HG02885 (cell line): Measurements from ENCODE around the gene ORMDL3.
"Not testable (repeated sequence)": the region's sequence is repeated elsewhere in the genome, so short reads cannot be mapped to it uniquely, and the experiment has no call there.

Experiments used
- ATAC-seq: cut with Tn5 transposase; IDR thresholded peaks from one replicate; pipeline ENCODE4 v1.9.1; 2021; ENCODE audit warnings: mild to moderate bottlenecking; ENCODE audit not compliant: unreplicated experiment, poor library complexity

ORMDL3 gene

GRCh38 chr17:39926588-39927100 is 757 bp downstream of the ORMDL3 start:
- peak; percentile 20 for ATAC-seq

DNA sequence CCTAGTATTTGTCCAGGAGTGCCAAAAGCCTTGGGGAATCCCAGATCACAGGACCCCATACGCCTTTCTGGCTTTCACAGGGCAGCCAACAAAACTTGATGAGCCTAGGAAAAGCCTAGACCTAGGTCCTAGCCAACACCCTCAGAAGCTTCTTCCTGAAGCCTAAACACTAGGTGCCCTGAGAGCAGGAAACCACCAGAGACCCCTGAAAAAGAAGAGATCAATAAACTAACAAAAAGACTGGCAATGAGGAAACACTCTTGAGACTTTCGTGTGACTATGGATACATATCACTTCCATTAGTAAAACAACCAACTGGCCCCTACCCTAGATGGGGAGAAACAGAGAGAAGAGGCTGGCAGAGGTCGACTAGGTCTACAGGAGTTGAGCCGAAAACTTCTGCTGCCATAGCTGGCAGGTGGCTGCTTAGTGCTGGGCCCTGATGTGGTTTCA is 1.2 kb downstream of the ORMDL3 start:
- no peak for ATAC-seq

DNA sequence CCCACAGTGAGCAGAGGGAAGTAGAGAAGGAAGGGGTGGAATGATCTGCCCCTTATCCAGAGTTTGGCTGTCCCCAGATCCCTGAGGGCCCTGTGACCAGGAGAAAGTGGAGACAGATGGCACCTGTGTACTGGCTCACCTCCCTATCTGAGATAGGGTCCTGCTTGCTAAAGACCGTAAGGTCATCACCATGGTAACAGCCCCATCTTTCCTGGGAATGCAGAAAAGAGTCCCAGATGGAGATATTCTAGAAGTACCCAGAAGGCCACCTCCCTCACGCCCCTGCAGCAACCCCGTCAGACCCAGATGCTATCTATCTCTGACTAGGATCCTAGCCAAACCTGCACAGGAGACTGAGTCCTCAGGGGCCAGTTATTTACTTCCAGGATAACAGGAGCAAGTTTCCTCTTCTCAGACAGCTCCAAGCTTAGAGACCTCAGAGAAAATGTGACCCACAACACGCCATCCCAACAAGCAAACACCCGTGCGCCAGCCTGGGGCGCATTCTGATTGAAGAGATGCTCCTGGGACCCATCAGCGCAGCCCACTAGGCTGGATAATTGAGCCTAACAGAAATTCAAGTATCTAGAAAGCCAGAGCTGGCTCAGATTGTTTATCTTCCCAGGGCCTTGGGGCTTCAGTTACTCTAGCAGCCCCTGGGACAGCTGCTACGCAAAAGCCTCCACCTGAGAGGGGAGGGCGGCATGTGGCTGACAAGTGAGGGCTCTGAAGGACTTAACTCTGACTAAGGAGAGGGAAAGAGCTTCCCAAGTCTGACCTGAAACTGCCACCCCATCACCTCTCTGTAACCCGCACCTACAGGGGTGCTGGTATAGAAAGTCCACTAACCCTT is 1.9 kb downstream of the ORMDL3 start:
- no peak for ATAC-seq

- ATAC-seq = no peak
Measured at GRCh38 chr17:39924691-39925055, 2.7 kb downstream of the ORMDL3 start.

GRCh38 chr17:39923836-39924690 is 3.3 kb downstream of the ORMDL3 start:
- no peak for ATAC-seq

- no peak for ATAC-seq
Measured at GRCh38 chr17:39923230-39923629, 4.2 kb downstream of the ORMDL3 start.

DNA sequence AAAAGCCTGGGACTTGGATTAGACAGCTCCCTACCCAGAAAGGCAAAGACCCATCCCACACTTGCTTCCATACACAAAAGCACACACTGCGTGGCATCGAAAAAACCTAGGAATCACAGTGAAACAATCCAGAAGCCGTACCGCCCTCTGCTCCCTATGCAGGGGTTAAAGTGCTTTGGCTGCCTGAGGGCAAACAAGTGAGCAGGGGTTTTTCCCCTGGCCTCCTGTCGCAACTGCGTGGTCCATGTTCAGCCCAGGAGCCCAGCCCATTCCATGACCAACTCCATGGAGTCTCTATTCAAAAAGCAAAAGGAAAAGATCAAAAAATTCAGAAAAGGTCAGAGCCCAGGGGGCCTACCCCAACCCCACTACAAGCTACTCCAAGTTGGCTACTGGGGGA is 5.4 kb downstream of the ORMDL3 start:
- no peak for ATAC-seq

DNA sequence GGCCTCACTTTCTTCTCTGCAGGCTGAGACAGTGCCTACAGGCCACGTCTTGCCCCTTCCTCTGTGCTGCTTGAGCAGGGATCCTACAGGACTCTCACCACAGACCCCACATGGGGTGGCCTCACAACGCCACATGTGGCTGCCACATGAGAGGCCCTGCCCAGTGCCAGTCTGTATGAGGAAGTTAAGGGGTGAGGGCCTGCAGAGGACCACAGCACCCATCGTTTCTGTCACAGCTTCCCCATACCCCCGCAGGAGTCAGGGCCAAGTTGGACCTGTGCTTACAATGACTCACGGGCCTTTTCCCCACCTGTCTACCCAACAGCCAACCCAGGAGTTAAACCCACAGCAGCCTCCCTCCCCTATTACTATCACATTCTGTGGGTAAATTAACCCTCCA is 6.1 kb downstream of the ORMDL3 start:
- ATAC-seq = no peak

- no peak for ATAC-seq
Measured at GRCh38 chr17:39920218-39921210, 6.9 kb downstream of the ORMDL3 start.

GRCh38 chr17:39919087-39919683 is 8.2 kb downstream of the ORMDL3 start:
- no peak for ATAC-seq

DNA sequence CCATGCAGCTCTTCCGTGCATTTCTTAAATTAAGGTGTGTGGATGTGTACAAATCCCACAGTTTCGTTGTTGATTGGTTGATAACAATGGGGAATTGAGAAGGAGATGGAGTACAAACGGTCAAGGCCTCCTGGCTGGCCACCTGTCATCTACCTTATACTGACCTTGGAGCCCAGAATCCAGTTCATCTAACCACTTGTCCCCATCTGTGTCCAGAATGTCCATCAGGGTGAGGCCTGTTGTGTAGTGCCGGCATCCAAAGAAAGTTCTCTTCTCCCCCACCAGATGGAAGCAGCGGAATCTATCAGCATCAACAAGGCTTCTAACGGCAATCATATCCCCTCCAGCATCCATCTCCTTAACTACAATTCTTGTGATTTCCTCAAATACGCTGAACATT is 10.5 kb downstream of the ORMDL3 start:
- ATAC-seq = no peak

DNA sequence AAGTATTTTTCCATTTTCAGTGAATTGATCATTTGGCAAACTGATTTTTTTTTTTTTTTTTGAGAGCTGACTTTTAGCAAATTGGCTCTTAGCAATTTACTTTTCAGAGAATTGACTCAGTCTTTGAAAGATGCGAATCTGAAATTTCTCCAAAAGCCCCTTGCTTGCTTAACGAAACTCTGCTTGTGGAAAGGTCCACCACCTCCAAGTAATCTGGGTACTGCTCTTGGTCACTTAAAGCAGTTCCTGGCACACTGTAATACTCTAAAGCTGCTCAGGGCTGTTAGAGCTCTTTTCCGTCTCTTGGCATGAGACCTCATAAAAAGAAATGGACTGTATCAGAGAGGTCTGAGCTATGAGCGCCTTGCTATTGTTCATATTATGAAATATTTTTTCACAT is 11.8 kb downstream of the ORMDL3 start:
- ATAC-seq = no peak

DNA sequence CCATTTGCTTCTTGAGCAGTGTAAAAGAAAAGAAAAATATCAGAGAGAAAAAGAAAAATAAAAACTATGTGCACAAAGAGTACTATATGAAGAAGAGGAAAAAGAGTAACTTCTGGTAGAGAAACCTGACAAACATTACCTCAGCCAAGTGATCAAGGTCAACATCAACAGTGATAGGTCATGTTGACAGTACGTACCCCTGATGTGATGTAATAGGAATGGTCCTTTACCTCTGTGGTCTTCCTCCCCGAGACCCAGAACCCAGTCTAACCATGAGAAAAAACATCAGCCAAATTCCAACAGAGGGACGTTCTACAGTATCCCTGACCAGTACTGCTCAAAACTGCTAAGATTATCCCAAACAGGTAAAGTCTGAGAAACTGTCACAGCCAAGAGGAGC is 13.4 kb downstream of the ORMDL3 start:
- ATAC-seq = no peak

DNA sequence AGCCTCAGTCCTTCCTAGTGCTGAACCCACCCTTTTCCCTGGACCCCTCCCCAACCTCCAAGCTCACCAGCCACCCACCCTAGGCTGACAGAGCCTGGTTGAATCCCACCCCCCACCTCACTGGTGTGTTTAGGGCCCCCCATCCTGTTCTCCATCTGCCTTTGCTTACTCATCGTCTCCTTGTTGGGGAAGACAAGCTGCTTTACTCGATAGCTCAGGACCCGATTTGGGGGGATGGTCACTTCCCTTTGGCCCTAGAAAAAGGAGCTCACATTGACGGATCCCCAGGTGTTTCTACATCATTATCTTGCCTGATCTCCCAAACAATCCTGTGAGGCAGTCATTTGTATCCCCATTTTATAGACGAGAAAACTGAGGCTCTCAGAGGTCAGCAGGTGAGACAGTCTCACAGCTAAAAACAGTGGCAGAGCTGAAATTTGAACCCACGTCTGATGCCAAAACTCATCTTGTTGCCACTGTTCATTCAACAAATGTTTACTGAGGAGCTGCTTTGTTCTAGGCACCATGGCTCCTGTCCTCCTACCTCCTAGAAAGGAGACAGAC is 18.5 kb downstream of the ORMDL3 start:
- no peak for ATAC-seq

GRCh38 chr17:39904990-39905288 is 22.5 kb downstream of the ORMDL3 start:
- ATAC-seq = no peak

DNA sequence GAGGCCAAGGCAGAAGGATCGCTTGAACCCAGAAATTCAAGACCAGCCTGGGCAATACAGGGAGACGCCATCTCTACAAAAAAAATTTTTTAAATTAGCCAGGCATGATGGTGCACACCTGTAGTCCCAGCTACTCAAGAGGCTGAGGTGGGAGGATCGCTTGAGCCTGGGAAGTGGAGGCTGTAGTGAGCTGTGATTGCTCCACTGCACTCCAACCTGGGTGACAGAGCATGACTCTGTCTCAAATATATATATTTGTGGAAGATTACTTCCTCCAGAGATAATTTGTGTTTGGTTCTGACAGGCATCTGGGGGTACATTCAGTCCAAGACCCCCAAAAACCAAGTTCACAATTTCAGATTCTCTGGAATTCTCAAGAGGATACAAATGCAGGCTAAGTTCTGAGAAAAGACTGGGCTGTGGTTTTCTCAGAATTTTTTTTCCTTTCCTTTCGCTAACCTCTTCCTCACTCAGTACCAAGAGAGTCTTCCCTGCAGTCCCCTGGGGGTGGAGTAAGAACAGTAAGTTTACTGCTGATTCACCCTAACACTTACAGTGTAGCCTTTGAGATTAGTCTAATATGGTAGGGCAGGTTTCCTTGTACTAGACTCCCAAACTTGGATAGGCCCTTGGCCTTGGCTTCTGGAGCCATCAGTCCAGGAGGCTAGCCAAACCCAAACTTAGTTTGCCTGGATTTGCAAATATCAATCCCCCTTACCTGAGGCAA is 24.1 kb downstream of the ORMDL3 start:
- ATAC-seq = no peak

DNA sequence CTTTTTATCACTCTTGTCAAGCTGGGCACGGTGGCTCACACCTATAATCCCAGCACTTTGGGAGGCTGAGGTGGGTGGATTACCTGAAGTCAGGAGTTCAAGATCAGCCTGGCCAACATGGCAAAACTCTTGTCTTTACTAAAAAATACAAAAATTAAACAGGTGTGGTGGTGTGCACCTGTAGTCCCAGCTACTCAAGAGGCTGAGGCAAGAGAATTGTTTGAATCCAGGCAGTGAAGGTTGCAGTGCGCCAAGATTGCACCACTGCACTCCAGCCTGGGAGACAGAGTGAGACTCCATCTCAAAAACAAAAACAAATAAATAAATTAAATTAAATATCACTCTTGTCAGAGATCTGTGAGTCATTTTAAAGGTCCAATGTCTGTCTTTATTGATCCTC is 25.4 kb downstream of the ORMDL3 start:
- not testable (repeated sequence) for ATAC-seq

DNA sequence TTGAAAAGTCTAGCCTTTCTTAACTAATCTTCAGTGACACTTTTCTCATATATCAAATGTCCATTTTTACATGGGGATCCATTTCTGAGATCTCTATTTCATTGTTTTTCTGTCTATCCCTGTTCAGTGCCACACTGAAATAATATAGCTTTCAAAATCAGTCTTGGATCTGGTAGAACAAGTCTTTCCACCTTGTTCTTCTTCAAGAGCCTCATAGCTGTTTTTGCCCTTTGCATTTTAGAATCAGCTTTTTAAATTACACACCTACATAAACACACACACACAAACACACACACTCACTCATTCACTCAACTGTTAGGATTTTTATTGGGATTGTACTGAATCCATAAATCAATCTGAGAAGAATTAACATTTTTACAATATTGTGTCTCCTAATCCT is 28.2 kb downstream of the ORMDL3 start:
- ATAC-seq = no peak

DNA sequence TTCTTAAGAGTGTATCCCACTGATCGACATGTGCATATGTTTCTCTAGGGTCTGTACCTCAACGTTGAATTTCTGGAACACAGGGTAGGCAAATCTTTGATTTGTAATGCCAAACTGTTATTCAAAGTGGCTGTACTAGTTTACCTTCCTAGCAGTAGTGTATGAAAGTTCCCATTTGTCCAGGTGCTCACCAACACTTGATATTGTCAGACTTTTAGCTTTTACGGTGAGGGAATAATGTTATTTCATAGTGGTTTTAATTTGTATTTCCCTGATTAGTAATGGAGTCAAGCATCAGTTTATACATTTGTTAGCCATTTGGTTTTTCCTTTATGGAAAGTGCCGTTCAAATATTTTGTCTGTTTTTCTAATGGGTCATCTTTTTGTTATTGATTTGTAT is 29.3 kb downstream of the ORMDL3 start:
- ATAC-seq = no peak
